Nephron progenitor cell (in vitro differentiated cells): ENCODE data around the gene HBA1.
"Not testable (repeated sequence)": the region's sequence is repeated elsewhere in the genome, so short reads cannot be mapped to it uniquely, and the experiment has no call there.

Experiments
- DNase-seq: peaks from one replicate; pipeline ENCODE4 v3.0.0; 2021
- H3K27ac Mint-ChIP-seq: 2 replicates; pipeline ENCODE4 v1.8.0; 2021; ENCODE audit warnings: mild to moderate bottlenecking, moderate library complexity, mixed read lengths
- H3K27me3 Mint-ChIP-seq: 2 replicates; pipeline ENCODE4 v1.8.0; 2021; ENCODE audit warnings: mild to moderate bottlenecking, low read depth, mixed read lengths; ENCODE audit not compliant: poor library complexity
- H3K36me3 Mint-ChIP-seq: 2 replicates; pipeline ENCODE4 v1.8.0; 2021; ENCODE audit warnings: low read depth, mixed read lengths
- H3K4me1 Mint-ChIP-seq: 2 replicates; pipeline ENCODE4 v1.8.0; 2021; ENCODE audit warnings: mixed read lengths
- H3K4me3 Mint-ChIP-seq: 2 replicates; pipeline ENCODE4 v1.8.0; 2021; ENCODE audit warnings: mild to moderate bottlenecking, moderate library complexity, mixed read lengths
- H3K9me3 Mint-ChIP-seq: 2 replicates; pipeline ENCODE4 v1.8.0; 2021; ENCODE audit warnings: mild to moderate bottlenecking, moderate library complexity, mixed read lengths
- CTCF ChIP-seq: fragments of 200-600 bp; sonication (generic); IDR thresholded peaks from 2 replicates; pipeline ENCODE4 v1.5.0; 2021; ENCODE audit warnings: antibody characterized with exemption

The HBA1 gene

GRCh38 chr16:176477-177382 lies at the start of gene HBA1:
Gene HBA1 (plus strand): TSS chr16:176680. CDS start chr16:176717, 37 bp downstream.
- H3K9me3 Mint-ChIP-seq, H3K27ac Mint-ChIP-seq, DNase-seq, H3K4me1 Mint-ChIP-seq, H3K36me3 Mint-ChIP-seq: not testable (repeated sequence)
- Mint-ChIP-seq H3K27me3 (peaks cover 72% of the 10 kb centered on the region), H3K4me3 (peak within 1 kb of the TSS; percentile 45)

GRCh38 chr16:129075-129474 lies 47.4 kb upstream of the HBA1 start:
- no peak for DNase-seq
- H3K36me3 Mint-ChIP-seq: peaks cover 16% of the 10 kb centered on the region
- peaks cover 2% of the 10 kb centered on the region for H3K27me3 Mint-ChIP-seq
- H3K9me3 Mint-ChIP-seq: no peaks in the 10 kb centered on the region
- H3K27ac Mint-ChIP-seq: no peak overlapping the region
- no peak for TF ChIP-seq CTCF
- peaks cover 3% of the 10 kb centered on the region for H3K4me1 Mint-ChIP-seq
- H3K4me3 Mint-ChIP-seq: no peak overlapping the region

GRCh38 chr16:130533-131173 lies 45.8 kb upstream of the HBA1 start:
- H3K4me1 Mint-ChIP-seq: peaks cover 3% of the 10 kb centered on the region
- H3K36me3 Mint-ChIP-seq: peaks cover 27% of the 10 kb centered on the region
- H3K27ac Mint-ChIP-seq: no peak overlapping the region
- H3K4me3 Mint-ChIP-seq: no peak overlapping the region
- no peak for DNase-seq
- peaks cover 2% of the 10 kb centered on the region for H3K27me3 Mint-ChIP-seq
- no peaks in the 10 kb centered on the region for H3K9me3 Mint-ChIP-seq
- no peak for TF ChIP-seq CTCF

GRCh38 chr16:132120-132519 lies 44.4 kb upstream of the HBA1 start:
- no peak for DNase-seq
- no peak overlapping the region for H3K4me3 Mint-ChIP-seq
- H3K36me3 Mint-ChIP-seq: peaks cover 34% of the 10 kb centered on the region
- peaks cover 3% of the 10 kb centered on the region for H3K27me3 Mint-ChIP-seq
- no peak overlapping the region for H3K27ac Mint-ChIP-seq
- TF ChIP-seq CTCF: no peak
- H3K9me3 Mint-ChIP-seq: peaks cover 4% of the 10 kb centered on the region
- peaks cover 3% of the 10 kb centered on the region for H3K4me1 Mint-ChIP-seq

- H3K4me1 Mint-ChIP-seq: peaks cover 3% of the 10 kb centered on the region
- H3K9me3 Mint-ChIP-seq: peaks cover 4% of the 10 kb centered on the region
- no peak overlapping the region for H3K27ac Mint-ChIP-seq
- DNase-seq: no peak
- no peak overlapping the region for H3K4me3 Mint-ChIP-seq
- TF ChIP-seq CTCF: no peak
- H3K36me3 Mint-ChIP-seq: peaks cover 34% of the 10 kb centered on the region
- H3K27me3 Mint-ChIP-seq: peaks cover 5% of the 10 kb centered on the region
Measured at GRCh38 chr16:133716-134115, 42.8 kb upstream of the HBA1 start.

GRCh38 chr16:138049-138417 lies 38.4 kb upstream of the HBA1 start:
- no peak for TF ChIP-seq CTCF
- H3K36me3 Mint-ChIP-seq: peaks cover 20% of the 10 kb centered on the region
- peaks cover 1% of the 10 kb centered on the region for H3K4me1 Mint-ChIP-seq
- DNase-seq: peak; percentile 66
- H3K9me3 Mint-ChIP-seq: peaks cover 15% of the 10 kb centered on the region
- H3K27ac Mint-ChIP-seq: no peak overlapping the region
- peak overlapping the region; percentile 86 for H3K4me3 Mint-ChIP-seq
- peaks cover 30% of the 10 kb centered on the region for H3K27me3 Mint-ChIP-seq
